ENCODE results near the gene ZEB2.

Gene ZEB2

DNA sequence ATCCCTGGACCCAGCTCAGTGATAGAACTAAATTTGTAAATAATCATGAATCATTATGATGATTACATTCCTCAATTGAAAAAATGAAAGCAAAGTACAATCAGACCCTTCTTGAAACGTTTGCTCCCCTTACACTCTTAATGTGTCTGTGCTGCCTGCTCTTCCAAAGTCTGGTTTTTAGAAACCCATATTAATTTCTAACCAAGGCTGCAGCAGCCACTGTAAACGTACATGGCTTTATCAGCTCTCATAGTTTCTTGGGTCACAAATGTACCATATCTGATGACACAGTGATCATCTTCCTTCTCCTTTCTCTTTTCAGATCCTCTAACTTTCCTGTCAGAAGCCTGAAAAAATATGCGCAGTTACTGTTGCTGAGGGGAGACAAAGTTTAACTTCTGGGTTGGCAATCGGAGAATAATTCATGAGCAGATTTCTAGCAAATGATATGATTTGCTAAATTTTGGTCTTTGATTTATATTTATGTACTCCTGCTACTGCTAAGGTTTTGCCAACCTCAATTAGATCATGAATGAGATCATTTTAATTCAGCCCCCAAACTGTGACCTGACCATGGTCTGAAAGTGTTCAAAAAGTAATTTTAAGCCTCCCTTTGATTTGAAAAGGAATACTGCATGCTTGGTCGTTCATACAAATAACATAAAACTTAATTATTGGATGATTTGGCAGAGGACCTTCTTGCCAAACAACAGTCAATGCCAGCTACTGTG lies 12.3 kb downstream of the ZEB2 start:
- TF ChIP-seq CTCF (conservative IDR thresholded peaks at IDR 0.05; ENCODE audit: control insufficient read depth, insufficient read depth, low read depth, low read length): no peak
- H3K4me3 ChIP-seq (ENCODE audit: control insufficient read depth, low read depth, low read length): no peak overlapping the region
- DNase-seq (ENCODE audit: low read depth): no peak

DNA sequence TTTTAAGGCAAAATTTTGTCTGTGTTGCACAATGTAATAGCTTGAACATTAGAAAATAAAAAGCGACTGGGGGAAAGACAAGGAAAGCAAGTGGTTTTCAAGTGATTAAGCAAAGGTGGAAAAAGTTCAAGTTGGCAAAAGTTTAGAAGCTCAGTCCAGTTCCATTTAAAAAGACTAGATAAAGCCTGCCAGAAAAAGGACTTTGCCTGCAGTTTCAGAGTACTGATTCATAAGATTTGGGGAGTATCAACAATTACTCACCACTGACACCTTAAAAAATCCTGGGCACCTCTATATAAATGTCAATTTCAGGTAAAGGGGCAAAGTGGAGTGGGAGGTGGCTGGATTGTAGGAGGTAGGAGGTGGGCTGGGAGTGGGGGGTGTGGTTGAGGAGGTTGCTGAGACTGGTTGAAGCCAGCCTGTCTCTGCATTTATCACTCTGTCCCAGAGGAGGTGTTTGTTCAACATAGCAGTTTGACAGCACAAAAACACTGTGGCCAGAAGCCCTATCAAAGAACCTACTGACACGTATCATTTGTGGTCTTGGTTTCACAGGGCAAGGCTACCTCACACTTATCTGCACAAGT lies 14.6 kb downstream of the ZEB2 start:
- TF ChIP-seq CTCF (conservative IDR thresholded peaks at IDR 0.05; ENCODE audit: control insufficient read depth, insufficient read depth, low read depth, low read length): no peak
- H3K4me3 ChIP-seq (ENCODE audit: control insufficient read depth, low read depth, low read length): no peak overlapping the region
- peak; percentile 86 for DNase-seq (ENCODE audit: low read depth)

DNA sequence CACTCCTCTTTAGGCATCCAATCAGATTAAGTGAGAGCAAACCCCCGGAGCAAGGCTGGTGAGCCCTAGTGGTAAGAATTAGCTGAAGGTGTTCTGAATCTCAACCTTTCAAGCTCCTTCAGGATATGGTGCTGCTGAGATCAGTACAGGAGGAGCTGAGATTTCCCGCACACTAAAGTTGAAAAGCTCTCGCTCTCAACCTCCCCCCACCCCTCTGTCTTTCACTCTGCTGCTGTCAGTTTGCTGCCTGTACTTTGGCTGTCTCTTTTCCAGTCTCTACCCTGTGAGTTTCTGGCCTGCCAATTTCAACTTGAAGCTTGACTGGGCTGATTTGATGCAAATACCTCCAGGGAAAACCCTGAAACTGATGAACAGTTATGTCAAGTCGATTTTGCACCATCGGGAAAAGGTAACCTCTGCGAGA lies 15.7 kb downstream of the ZEB2 start:
- no peak for DNase-seq (ENCODE audit: low read depth)
- peak; percentile 7 for TF ChIP-seq CTCF (conservative IDR thresholded peaks at IDR 0.05; ENCODE audit: control insufficient read depth, insufficient read depth, low read depth, low read length)
- no peak overlapping the region for H3K4me3 ChIP-seq (ENCODE audit: control insufficient read depth, low read depth, low read length)

GRCh38 chr2:144503242-144503641 lies 16.7 kb downstream of the ZEB2 start:
- DNase-seq (ENCODE audit: low read depth): no peak
- no peak for TF ChIP-seq CTCF (conservative IDR thresholded peaks at IDR 0.05; ENCODE audit: control insufficient read depth, insufficient read depth, low read depth, low read length)
- H3K4me3 ChIP-seq (ENCODE audit: control insufficient read depth, low read depth, low read length): no peak overlapping the region

GRCh38 chr2:144502369-144502768 lies 17.6 kb downstream of the ZEB2 start:
- no peak for TF ChIP-seq CTCF (conservative IDR thresholded peaks at IDR 0.05; ENCODE audit: control insufficient read depth, insufficient read depth, low read depth, low read length)
- H3K4me3 ChIP-seq (ENCODE audit: control insufficient read depth, low read depth, low read length): no peak overlapping the region
- no peak for DNase-seq (ENCODE audit: low read depth)

DNA sequence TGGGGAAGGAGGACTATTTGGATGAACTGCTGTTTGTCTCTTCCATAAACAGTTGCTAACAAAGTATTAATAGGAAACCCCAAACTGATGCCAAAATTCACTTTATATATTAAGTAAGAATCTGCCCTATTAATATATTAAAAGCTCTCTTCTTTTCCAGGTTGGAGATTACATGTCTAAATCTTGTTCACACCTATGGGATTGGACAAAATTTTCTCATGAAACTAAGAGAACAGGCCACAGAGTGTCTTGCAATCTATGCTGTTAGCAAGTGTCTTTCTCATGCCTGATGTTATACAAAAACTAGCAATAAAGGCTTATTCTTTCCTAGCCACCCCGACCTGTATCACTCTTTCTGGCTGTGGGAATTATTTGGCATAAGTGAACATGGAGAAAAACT lies 18.3 kb downstream of the ZEB2 start:
- DNase-seq (ENCODE audit: low read depth): no peak
- no peak for TF ChIP-seq CTCF (conservative IDR thresholded peaks at IDR 0.05; ENCODE audit: control insufficient read depth, insufficient read depth, low read depth, low read length)
- no peak overlapping the region for H3K4me3 ChIP-seq (ENCODE audit: control insufficient read depth, low read depth, low read length)

All from fibroblast of mammary gland (primary cell).